ENCODE results near the gene RBX1. TPM values are rescaled to one million over a fixed set of nuclear protein-coding genes. Genes with fewer than 3 reads are reported as not detected.

Gene RBX1
- polyA plus RNA-seq, 3 donors, result 42.7 to 247 (median 224) TPM

GRCh38 chr22:41009222-41009948, 58.2 kb downstream of the RBX1 start:
- H3K4me1 Mint-ChIP-seq, result peaks cover 15% of the 10 kb centered on the region
- no peak for TF ChIP-seq CTCF (IDR thresholded peaks at IDR 0.05)
- peaks cover 0 to 1% (median 0%) of the 10 kb centered on the region in 7 donors for H3K9me3 Mint-ChIP-seq
- intact Hi-C loops (cut with micrococcal nuclease), result no loop called here
- peak overlapping the region in 4 of 7 donors; percentile 33 to 57 (median 49) for H3K27ac Mint-ChIP-seq
- H3K4me3 Mint-ChIP-seq, result no peak overlapping the region
- peaks cover 0 to 1% (median 0%) of the 10 kb centered on the region in 3 donors for H3K27me3 Mint-ChIP-seq (ENCODE audit: low read depth in 3 of 3)
- 0% methylated on average over 4 of the region's 5 CpGs for WGBS (ENCODE audit: insufficient coverage)
- DNase-seq, result peak in 2 of 3 donors; percentile 20 to 21
- H3K36me3 Mint-ChIP-seq, result no peaks in the 10 kb centered on the region
- Histone ChIP-seq H4K20me1 (ENCODE audit: insufficient read depth, low read length) (no peaks in the 10 kb centered on the region), H3K79me2 (ENCODE audit: insufficient read depth, low read length) (no peaks in the 10 kb centered on the region), H2AFZ (ENCODE audit: insufficient read depth, low read depth, low read length, poor library complexity, severe bottlenecking) (peak overlapping the region; percentile 53), H3K4me3 (replicated peaks in 1 of 3; ENCODE audit: low read depth in 2 of 3, low read length in 3 of 3) (no peak overlapping the region), H3K9ac (ENCODE audit: insufficient read depth, low read length, poor library complexity, severe bottlenecking) (no peak overlapping the region), H3K27me3 (ENCODE audit: control insufficient read depth in 2 of 2, insufficient read depth in 2 of 2, low read length in 2 of 2) (no peaks in the 10 kb centered on the region), H3K4me1 (ENCODE audit: control insufficient read depth in 1 of 2, insufficient read depth in 2 of 2, low read length in 2 of 2) (peaks cover 12 to 13% of the 10 kb centered on the region in 2 donors), H3K9me3 (replicated peaks in 1 of 2; ENCODE audit: control insufficient read depth in 1 of 2, insufficient read depth in 1 of 2, low read length in 2 of 2) (no peaks in the 10 kb centered on the region), H3K27ac (ENCODE audit: low read depth in 1 of 2, low read length in 2 of 2) (peak overlapping the region in 1 of 2 donors; percentile 31), H3K4me2 (replicated peaks; ENCODE audit: extremely low read depth, low read length, poor library complexity, severe bottlenecking) (no peak overlapping the region), H3K36me3 (replicated peaks in 1 of 2; ENCODE audit: control insufficient read depth in 1 of 2, insufficient read depth in 2 of 2, low read length in 2 of 2) (no peaks in the 10 kb centered on the region)

GRCh38 chr22:41015003-41015402, 63.8 kb downstream of the RBX1 start:
- intact Hi-C loops (cut with micrococcal nuclease), result no loop called here
- H3K27ac ChIP-seq (ENCODE audit: low read depth in 1 of 2, low read length in 2 of 2), result peak overlapping the region in 1 of 2 donors; percentile 54
- Mint-ChIP-seq H3K4me3 (peak overlapping the region; percentile 43 to 81), H3K27me3 (ENCODE audit: low read depth in 3 of 3) (peaks cover 0 to 2% (median 0%) of the 10 kb centered on the region in 3 donors), H3K9me3 (peaks cover 0 to 1% (median 0%) of the 10 kb centered on the region in 7 donors), H3K4me1 (peaks cover 24% of the 10 kb centered on the region), H3K27ac (peak overlapping the region in 4 of 7 donors; percentile 9 to 87 (median 48)), H3K36me3 (peaks cover 16 to 18% of the 10 kb centered on the region in 2 donors)
- DNase-seq, result peak in 1 of 3 donors; percentile 24
- H3K27me3 ChIP-seq (ENCODE audit: control insufficient read depth in 2 of 2, insufficient read depth in 2 of 2, low read length in 2 of 2), result no peaks in the 10 kb centered on the region
- H3K9ac ChIP-seq (ENCODE audit: insufficient read depth, low read length, poor library complexity, severe bottlenecking), result peak overlapping the region; percentile 44
- peaks cover 1% of the 10 kb centered on the region for H3K79me2 ChIP-seq (ENCODE audit: insufficient read depth, low read length)
- H3K4me1 ChIP-seq (ENCODE audit: control insufficient read depth in 1 of 2, insufficient read depth in 2 of 2, low read length in 2 of 2), result peaks cover 18 to 27% of the 10 kb centered on the region in 2 donors
- no peaks in the 10 kb centered on the region for H4K20me1 ChIP-seq (ENCODE audit: insufficient read depth, low read length)
- H3K4me2 ChIP-seq (replicated peaks; ENCODE audit: extremely low read depth, low read length, poor library complexity, severe bottlenecking), result peak overlapping the region; percentile 70
- no peaks in the 10 kb centered on the region for H3K9me3 ChIP-seq (replicated peaks in 1 of 2; ENCODE audit: control insufficient read depth in 1 of 2, insufficient read depth in 1 of 2, low read length in 2 of 2)
- TF ChIP-seq CTCF (IDR thresholded peaks at IDR 0.05), result no peak
- WGBS (ENCODE audit: insufficient coverage), result 0% methylated on average over 2 of the region's 4 CpGs
- H3K4me3 ChIP-seq (replicated peaks in 1 of 3; ENCODE audit: low read depth in 2 of 3, low read length in 3 of 3), result peak overlapping the region; percentile 23 to 65 (median 29)
- peak overlapping the region; percentile 62 for H2AFZ ChIP-seq (ENCODE audit: insufficient read depth, low read depth, low read length, poor library complexity, severe bottlenecking)
- H3K36me3 ChIP-seq (replicated peaks in 1 of 2; ENCODE audit: control insufficient read depth in 1 of 2, insufficient read depth in 2 of 2, low read length in 2 of 2), result peaks cover 0 to 6% of the 10 kb centered on the region in 2 donors
